Uterus (tissue), 4 donors: ENCODE measurements around the gene MND1. TPM values are rescaled to one million over a fixed set of nuclear protein-coding genes. Genes with fewer than 3 reads are reported as not detected.

Experiments used
- DNase-seq, 2 donors: peaks; one replicate each; pipeline ENCODE4 v3.0.0-alpha.2; 2019 to 2020
- H3K27ac ChIP-seq, 2 donors: fragments of 200-600 bp; sonication (generic); 1 replicate in 1 of 2; 2 replicates in 1 of 2; pipeline ENCODE4 v1.5.1; 2016 to 2018
- H3K27me3 ChIP-seq, 2 donors: fragments of 200-600 bp; sonication (generic); one replicate each; pipeline ENCODE4 v1.5.1; 2018 to 2019; ENCODE audit warnings: control low read depth in 1 of 2
- H3K36me3 ChIP-seq, 2 donors: fragments of 200-600 bp; sonication (generic); one replicate each; pipeline ENCODE4 v1.5.1; 2019; ENCODE audit warnings: control low read depth in 1 of 2
- H3K4me1 ChIP-seq, 2 donors: fragments of 200-600 bp; sonication (generic); one replicate each; pipeline ENCODE4 v1.5.1; 2018 to 2019; ENCODE audit warnings: control low read depth in 1 of 2
- H3K4me3 ChIP-seq, 2 donors: fragments of 200-600 bp; sonication (generic); 1 replicate in 1 of 2; 2 replicates in 1 of 2; pipeline ENCODE4 v1.5.1; 2018 to 2019; ENCODE audit warnings: mild to moderate bottlenecking in 1 of 2
- H3K9me3 ChIP-seq, 2 donors: fragments of 200-600 bp; sonication (generic); one replicate each; pipeline ENCODE4 v1.5.1; 2019; ENCODE audit warnings: control low read depth in 1 of 2
- CTCF ChIP-seq, 4 experiments: fragments of 200-600 bp in 2 of 4; fragments of 450-650 bp in 2 of 4; sonication (generic) in 2 of 4; IDR thresholded peaks; one replicate each; pipeline ENCODE4 v1.5.1; 2016 to 2019; ENCODE audit warnings: antibody characterized with exemption in 4 of 4, mild to moderate bottlenecking in 2 of 4, moderate library complexity in 1 of 4
- POLR2A ChIP-seq, 2 donors: fragments of 450-650 bp; IDR thresholded peaks; one replicate each; pipeline ENCODE4 v1.6.1; 2016; ENCODE audit warnings: antibody characterized with exemption in 2 of 2, mild to moderate bottlenecking in 1 of 2, moderate library complexity in 1 of 2
- intact Hi-C: fragments of 100-400 bp; cut with DNase I; formaldehyde crosslinking; loops from one replicate; pipeline ENCODE4 v1.15.1; 2023; ENCODE audit warnings: low total_unique reads
- total RNA-seq, 4 donors: library from RNA; depleted of rRNA in 3 of 4; stranded (reverse); fragments of >200 nt in 3 of 4; gene quantifications; one replicate each; pipeline versions ENCODE4 v1.1.0 to v1.2.4, GENCODE V29; 2014 to 2023
- donor health status: DM: yes; HTN: yes; CAD: no.

The MND1 gene
- total RNA-seq, 4 donors from 2014 or later: 1.0 to 6.5 TPM; not detected in 2

- no peaks in the 10 kb centered on the region for H3K36me3 ChIP-seq
- no peaks in the 10 kb centered on the region for H3K9me3 ChIP-seq
- DNase-seq: no peak
- TF ChIP-seq POLR2A (IDR thresholded peaks at IDR 0.05) (no peak), CTCF (IDR thresholded peaks at IDR 0.05) (no peak)
- no peaks in the 10 kb centered on the region for H3K4me1 ChIP-seq
- H3K27me3 ChIP-seq: no peaks in the 10 kb centered on the region
- intact Hi-C loops: no loop called here
- H3K27ac ChIP-seq: no peak overlapping the region
- no peak overlapping the region for H3K4me3 ChIP-seq
These were observed 54.2 kb downstream of the MND1 start for GRCh38 chr4:153398713-153399112.

- Histone ChIP-seq H3K4me1 (no peaks in the 10 kb centered on the region), H3K27ac (no peak overlapping the region)
These were observed 54.9 kb downstream of the MND1 start for GRCh38 chr4:153399358-153399757.

GRCh38 chr4:153401501-153401900 lies 57.0 kb downstream of the MND1 start:
- no peak for TF ChIP-seq CTCF (IDR thresholded peaks at IDR 0.05)
- no peak for TF ChIP-seq POLR2A (IDR thresholded peaks at IDR 0.05)
- Histone ChIP-seq H3K9me3 (no peaks in the 10 kb centered on the region), H3K36me3 (no peaks in the 10 kb centered on the region), H3K27me3 (no peaks in the 10 kb centered on the region), H3K4me3 (no peak overlapping the region), H3K4me1 (no peaks in the 10 kb centered on the region), H3K27ac (no peak overlapping the region)
- intact Hi-C loops: no loop called here
- no peak for DNase-seq

More at GRCh38 chr4:153399358-153399757, 54.9 kb downstream of the MND1 start:
- intact Hi-C loops: no loop called here
- Histone ChIP-seq H3K27me3 (no peaks in the 10 kb centered on the region), H3K36me3 (no peaks in the 10 kb centered on the region), H3K9me3 (no peaks in the 10 kb centered on the region), H3K4me3 (no peak overlapping the region)
- no peak for DNase-seq
- no peak for TF ChIP-seq CTCF (IDR thresholded peaks at IDR 0.05)
- no peak for TF ChIP-seq POLR2A (IDR thresholded peaks at IDR 0.05)

- DNase-seq: no peak
- Histone ChIP-seq H3K36me3 (no peaks in the 10 kb centered on the region), H3K27ac (no peak overlapping the region), H3K4me1 (no peaks in the 10 kb centered on the region), H3K4me3 (no peak overlapping the region), H3K9me3 (no peaks in the 10 kb centered on the region), H3K27me3 (no peaks in the 10 kb centered on the region)
- intact Hi-C loops: no loop called here
- TF ChIP-seq CTCF (IDR thresholded peaks at IDR 0.05) (no peak), POLR2A (IDR thresholded peaks at IDR 0.05) (no peak)
These were observed 57.9 kb downstream of the MND1 start for GRCh38 chr4:153402366-153402765.

GRCh38 chr4:153403726-153404125 lies 59.2 kb downstream of the MND1 start:
- no peaks in the 10 kb centered on the region for H3K4me1 ChIP-seq
- no peaks in the 10 kb centered on the region for H3K36me3 ChIP-seq
- TF ChIP-seq POLR2A (IDR thresholded peaks at IDR 0.05): no peak
- no peak for TF ChIP-seq CTCF (IDR thresholded peaks at IDR 0.05)
- no peaks in the 10 kb centered on the region for H3K9me3 ChIP-seq
- H3K4me3 ChIP-seq: no peak overlapping the region
- no peak for DNase-seq
- H3K27me3 ChIP-seq: no peaks in the 10 kb centered on the region
- H3K27ac ChIP-seq: no peak overlapping the region
- intact Hi-C loops: no loop called here
